ENCODE measurements around the gene ACTN2.

DNA sequence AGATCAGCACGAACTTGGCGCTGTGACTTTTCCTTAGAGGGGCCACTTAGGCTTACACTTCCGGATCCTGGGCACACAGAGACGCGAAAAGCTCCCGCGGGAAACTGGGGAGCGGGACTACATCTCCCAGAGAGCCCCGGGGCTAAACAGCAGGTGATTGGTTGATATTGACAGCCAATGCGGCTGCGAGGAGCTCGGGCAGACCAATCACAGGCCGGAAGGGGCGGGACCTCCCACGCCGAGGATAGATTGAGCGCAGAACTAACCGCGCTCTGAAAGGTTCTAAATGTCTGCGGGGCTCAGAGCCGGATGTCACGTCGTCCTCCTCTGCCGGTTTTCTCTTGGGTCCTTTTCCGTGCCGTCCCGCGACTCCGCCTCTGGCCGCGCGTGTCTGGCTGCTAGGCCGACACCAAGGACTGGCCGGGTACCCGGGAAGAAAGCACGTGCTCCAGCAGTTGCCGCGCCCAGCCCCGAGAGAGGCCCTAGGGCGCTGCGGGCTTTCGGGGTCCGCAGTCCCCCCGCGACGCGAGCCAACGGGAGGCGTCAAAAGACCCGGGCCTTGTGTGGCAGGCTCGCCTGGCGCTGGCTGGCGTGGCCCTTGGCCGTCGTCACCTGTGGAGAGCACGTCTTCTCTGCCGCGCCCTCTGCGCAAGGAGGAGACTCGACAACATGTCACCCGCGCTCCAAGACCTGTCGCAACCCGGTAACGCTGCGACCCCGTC lies 108.9 kb downstream of the ACTN2 start, which contains the start of gene MTR:
- TF ChIP-seq, protein P1, sequence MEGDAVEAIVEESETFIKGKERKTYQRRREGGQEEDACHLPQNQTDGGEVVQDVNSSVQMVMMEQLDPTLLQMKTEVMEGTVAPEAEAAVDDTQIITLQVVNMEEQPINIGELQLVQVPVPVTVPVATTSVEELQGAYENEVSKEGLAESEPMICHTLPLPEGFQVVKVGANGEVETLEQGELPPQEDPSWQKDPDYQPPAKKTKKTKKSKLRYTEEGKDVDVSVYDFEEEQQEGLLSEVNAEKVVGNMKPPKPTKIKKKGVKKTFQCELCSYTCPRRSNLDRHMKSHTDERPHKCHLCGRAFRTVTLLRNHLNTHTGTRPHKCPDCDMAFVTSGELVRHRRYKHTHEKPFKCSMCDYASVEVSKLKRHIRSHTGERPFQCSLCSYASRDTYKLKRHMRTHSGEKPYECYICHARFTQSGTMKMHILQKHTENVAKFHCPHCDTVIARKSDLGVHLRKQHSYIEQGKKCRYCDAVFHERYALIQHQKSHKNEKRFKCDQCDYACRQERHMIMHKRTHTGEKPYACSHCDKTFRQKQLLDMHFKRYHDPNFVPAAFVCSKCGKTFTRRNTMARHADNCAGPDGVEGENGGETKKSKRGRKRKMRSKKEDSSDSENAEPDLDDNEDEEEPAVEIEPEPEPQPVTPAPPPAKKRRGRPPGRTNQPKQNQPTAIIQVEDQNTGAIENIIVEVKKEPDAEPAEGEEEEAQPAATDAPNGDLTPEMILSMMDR (IDR thresholded peaks at IDR 0.05; ENCODE audit: low read length) = no peak
- no peak for TF ChIP-seq EZH2 (optimal IDR thresholded peaks at IDR 0.05; ENCODE audit: low read depth, low read length)
